Activated CD8-positive, alpha-beta T cell treated with anti-CD3 and anti-CD28 coated beads for 36 hours (primary cell): Measurements from ENCODE around the gene NCR2. TPM values are rescaled to one million over a fixed set of nuclear protein-coding genes. Genes with fewer than 3 reads are reported as not detected.
A peak's percentile ranks its signal among the peaks of the same experiment; 100 is the strongest.

Experiments
- ATAC-seq: fragments of 200-7000 bp; cut with Tn5 transposase; one replicate; pipeline ENCODE4 v1.10.0; 2021; ENCODE audit warnings: mild to moderate bottlenecking, moderate library complexity
- CTCF ChIA-PET: fragments of 350-600 bp; sonication (Branson Sonifier 250); formaldehyde crosslinking; loops from one replicate; lab custom pipeline; 2021; ENCODE audit warnings: antibody characterized with exemption; lab: Charles Lee
- POLR2A ChIA-PET: fragments of 350-600 bp; sonication (Branson Sonifier 250); formaldehyde crosslinking; loops from one replicate; lab custom pipeline; 2021; ENCODE audit warnings: antibody characterized with exemption; lab: Charles Lee
- DNase-seq: peaks from one replicate; pipeline ENCODE4 v3.0.0-alpha.2; 2020
- H3K27ac Mint-ChIP-seq: one replicate; pipeline ENCODE4 v1.8.0; 2021; ENCODE audit warnings: mild to moderate bottlenecking, mixed read lengths
- H3K27me3 Mint-ChIP-seq: one replicate; pipeline ENCODE4 v1.8.0; 2021; ENCODE audit warnings: mixed read lengths
- H3K36me3 Mint-ChIP-seq: one replicate; pipeline ENCODE4 v1.8.0; 2021; ENCODE audit warnings: low read depth, mixed read lengths
- H3K4me1 Mint-ChIP-seq: one replicate; pipeline ENCODE4 v1.8.0; 2021; ENCODE audit warnings: low read depth, mixed read lengths
- H3K4me3 Mint-ChIP-seq: one replicate; pipeline ENCODE4 v1.8.0; 2021; ENCODE audit warnings: mild to moderate bottlenecking, moderate library complexity, mixed read lengths
- H3K9me3 Mint-ChIP-seq: one replicate; pipeline ENCODE4 v1.8.0; 2021; ENCODE audit warnings: mixed read lengths
- intact Hi-C: fragments of 100-400 bp; cut with micrococcal nuclease; formaldehyde crosslinking; loops from one replicate; pipeline ENCODE4 v1.10.0; 2022
- total RNA-seq, 2 experiments: library from RNA; stranded (reverse); gene quantifications; one replicate each; pipeline ENCODE4 v1.2.3, GENCODE V29; 2021
- TF ChIP-seq, protein P1 (sequence below): fragments of 200-600 bp; IDR thresholded peaks from one replicate; pipeline ENCODE4 v1.8.0; 2022; ENCODE audit warnings: antibody characterized with exemption, mild to moderate bottlenecking

NCR2 gene
- total RNA-seq, 2 experiments from 2014 or later: 0.56 to 0.68 TPM

DNA sequence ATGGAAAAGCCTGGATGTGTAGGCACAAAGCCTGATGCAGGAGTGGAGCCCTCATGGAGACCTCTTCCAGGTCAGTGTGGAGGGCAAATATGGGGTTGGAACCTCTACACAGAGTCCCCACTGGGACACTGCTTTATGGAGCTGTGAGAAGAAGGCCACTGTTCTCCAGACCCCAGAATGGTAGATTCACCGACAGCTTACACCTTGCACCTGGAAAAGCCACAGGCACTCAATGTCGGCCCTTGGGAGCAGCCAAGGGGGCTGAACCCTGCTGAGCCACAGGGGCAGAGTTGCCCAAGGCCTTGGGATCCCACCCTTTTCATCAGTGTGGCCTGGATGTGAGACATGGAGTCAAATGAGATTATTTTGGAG, 24.9 kb downstream of the NCR2 start:
- no peak for DNase-seq
- intact Hi-C loops: no loop called here
- H3K27me3 Mint-ChIP-seq: peaks cover 5% of the 10 kb centered on the region
- ChIA-PET POLR2A (no interaction called here), CTCF (interaction anchor here (0.7 to 1.8 kb wide), 2 partner anchors 8 to 73 kb away, joined by 3 to 6 read pairs; no protein-coding TSS in a partner anchor)
- no peak overlapping the region for H3K27ac Mint-ChIP-seq
- no peak overlapping the region for H3K4me3 Mint-ChIP-seq
- H3K9me3 Mint-ChIP-seq: peaks cover 28% of the 10 kb centered on the region
- ATAC-seq: no peak
- TF ChIP-seq, protein P1, sequence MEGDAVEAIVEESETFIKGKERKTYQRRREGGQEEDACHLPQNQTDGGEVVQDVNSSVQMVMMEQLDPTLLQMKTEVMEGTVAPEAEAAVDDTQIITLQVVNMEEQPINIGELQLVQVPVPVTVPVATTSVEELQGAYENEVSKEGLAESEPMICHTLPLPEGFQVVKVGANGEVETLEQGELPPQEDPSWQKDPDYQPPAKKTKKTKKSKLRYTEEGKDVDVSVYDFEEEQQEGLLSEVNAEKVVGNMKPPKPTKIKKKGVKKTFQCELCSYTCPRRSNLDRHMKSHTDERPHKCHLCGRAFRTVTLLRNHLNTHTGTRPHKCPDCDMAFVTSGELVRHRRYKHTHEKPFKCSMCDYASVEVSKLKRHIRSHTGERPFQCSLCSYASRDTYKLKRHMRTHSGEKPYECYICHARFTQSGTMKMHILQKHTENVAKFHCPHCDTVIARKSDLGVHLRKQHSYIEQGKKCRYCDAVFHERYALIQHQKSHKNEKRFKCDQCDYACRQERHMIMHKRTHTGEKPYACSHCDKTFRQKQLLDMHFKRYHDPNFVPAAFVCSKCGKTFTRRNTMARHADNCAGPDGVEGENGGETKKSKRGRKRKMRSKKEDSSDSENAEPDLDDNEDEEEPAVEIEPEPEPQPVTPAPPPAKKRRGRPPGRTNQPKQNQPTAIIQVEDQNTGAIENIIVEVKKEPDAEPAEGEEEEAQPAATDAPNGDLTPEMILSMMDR: no peak
- H3K4me1 Mint-ChIP-seq: no peaks in the 10 kb centered on the region
- H3K36me3 Mint-ChIP-seq: peaks cover 2% of the 10 kb centered on the region

DNA sequence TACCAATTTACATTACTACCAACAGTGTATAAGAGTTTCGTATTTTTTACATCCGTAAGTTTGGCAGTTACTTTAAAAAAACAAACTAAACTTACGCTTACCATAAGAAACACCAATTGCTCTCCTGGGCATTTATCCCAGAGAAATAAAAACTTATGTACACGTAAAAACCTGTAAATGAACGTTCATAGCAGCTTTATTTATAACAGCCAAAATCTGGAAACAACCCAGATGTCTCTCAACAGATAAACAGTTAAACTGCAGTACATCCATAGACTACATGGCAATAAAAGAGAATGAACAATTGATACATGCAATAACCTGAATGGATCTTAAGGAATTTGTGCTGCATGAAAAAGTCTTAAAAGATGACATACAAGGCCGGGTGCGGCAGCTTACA, 30.7 kb downstream of the NCR2 start:
- peaks cover 8% of the 10 kb centered on the region for H3K9me3 Mint-ChIP-seq
- DNase-seq (no peak), ATAC-seq (no peak)
- H3K4me3 Mint-ChIP-seq: no peak overlapping the region
- TF ChIP-seq, protein P1: no peak
- H3K4me1 Mint-ChIP-seq: peaks cover 2% of the 10 kb centered on the region
- intact Hi-C loops: loop anchor here (5.0 kb wide), 1 partner anchor 316 kb away; no protein-coding TSS in a partner anchor
- CTCF ChIA-PET: interaction anchor here (1.7 to 1.9 kb wide), 3 partner anchors 9 to 226 kb away, joined by 4 to 6 read pairs (median 5); no protein-coding TSS in a partner anchor
- POLR2A ChIA-PET: no interaction called here
- H3K27me3 Mint-ChIP-seq: peaks cover 24% of the 10 kb centered on the region
- H3K36me3 Mint-ChIP-seq: no peaks in the 10 kb centered on the region
- H3K27ac Mint-ChIP-seq: no peak overlapping the region

DNA sequence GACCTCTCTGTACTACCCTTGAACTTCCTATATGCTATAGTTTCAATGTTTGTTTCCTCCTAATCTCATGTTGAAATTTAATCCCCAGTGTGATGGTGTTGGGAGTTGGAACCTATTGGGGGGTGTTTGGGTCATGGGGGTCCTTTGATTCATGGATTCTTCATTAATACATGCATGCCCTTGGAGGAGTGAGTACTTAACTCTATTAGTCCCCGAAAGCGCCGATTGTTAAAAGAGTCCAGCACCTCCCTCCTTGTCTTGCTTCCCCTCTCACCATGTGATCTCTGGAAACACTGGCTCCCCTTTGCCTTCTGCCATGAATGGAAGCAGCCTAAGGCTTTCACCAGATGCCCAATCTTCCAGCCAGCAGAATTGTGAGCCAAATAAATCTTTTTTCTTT, 31.7 kb downstream of the NCR2 start:
- Mint-ChIP-seq H3K27ac (no peak overlapping the region), H3K4me3 (no peak overlapping the region), H3K9me3 (no peaks in the 10 kb centered on the region), H3K27me3 (peaks cover 33% of the 10 kb centered on the region), H3K36me3 (no peaks in the 10 kb centered on the region), H3K4me1 (peaks cover 9% of the 10 kb centered on the region)
- CTCF ChIA-PET: interaction anchor here (1.6 to 4.9 kb wide), 13 partner anchors 10 to 318 kb away, joined by 4 to 47 read pairs (median 14); partner anchors contain the start of gene NCR2
- intact Hi-C loops: loop anchor here (5.0 kb wide), 1 partner anchor 315 kb away; no protein-coding TSS in a partner anchor
- POLR2A ChIA-PET: no interaction called here
- TF ChIP-seq, protein P1: no peak
- no peak for ATAC-seq
- DNase-seq: no peak

DNA sequence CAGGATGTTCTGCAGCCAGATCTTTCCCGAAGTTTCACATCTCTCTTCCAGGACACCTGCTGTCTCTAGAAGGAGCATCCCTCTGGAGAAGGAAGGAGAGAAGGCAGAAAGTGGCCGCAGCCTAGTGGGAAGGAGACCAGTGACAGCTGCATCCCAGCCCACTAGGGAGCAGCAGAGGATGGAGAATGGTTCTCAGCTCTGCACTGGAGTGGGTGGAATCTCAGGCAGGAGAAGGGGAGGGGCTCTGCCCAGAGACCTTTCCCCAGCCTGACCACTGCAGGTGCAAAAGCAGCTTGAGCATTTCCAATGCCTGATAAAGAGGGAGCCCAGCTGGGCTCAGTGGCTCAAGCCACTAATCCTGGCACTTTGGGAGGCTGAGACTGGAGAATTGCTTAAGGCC, 32.3 kb downstream of the NCR2 start:
- TF ChIP-seq, protein P1: no peak
- ChIA-PET CTCF (interaction anchor here (0.8 to 4.9 kb wide), 40 partner anchors 8 to 317 kb away, joined by 3 to 47 read pairs (median 7); partner anchors contain the start of gene NCR2), POLR2A (no interaction called here)
- H3K9me3 Mint-ChIP-seq: no peaks in the 10 kb centered on the region
- intact Hi-C loops: loop anchor here (2.0 to 5.0 kb wide), 2 partner anchors 223 to 315 kb away; no protein-coding TSS in a partner anchor
- no peaks in the 10 kb centered on the region for H3K36me3 Mint-ChIP-seq
- H3K4me1 Mint-ChIP-seq: peaks cover 16% of the 10 kb centered on the region
- peaks cover 39% of the 10 kb centered on the region for H3K27me3 Mint-ChIP-seq
- DNase-seq (peak; percentile 18), ATAC-seq (no peak)
- no peak overlapping the region for H3K27ac Mint-ChIP-seq
- H3K4me3 Mint-ChIP-seq: no peak overlapping the region

DNA sequence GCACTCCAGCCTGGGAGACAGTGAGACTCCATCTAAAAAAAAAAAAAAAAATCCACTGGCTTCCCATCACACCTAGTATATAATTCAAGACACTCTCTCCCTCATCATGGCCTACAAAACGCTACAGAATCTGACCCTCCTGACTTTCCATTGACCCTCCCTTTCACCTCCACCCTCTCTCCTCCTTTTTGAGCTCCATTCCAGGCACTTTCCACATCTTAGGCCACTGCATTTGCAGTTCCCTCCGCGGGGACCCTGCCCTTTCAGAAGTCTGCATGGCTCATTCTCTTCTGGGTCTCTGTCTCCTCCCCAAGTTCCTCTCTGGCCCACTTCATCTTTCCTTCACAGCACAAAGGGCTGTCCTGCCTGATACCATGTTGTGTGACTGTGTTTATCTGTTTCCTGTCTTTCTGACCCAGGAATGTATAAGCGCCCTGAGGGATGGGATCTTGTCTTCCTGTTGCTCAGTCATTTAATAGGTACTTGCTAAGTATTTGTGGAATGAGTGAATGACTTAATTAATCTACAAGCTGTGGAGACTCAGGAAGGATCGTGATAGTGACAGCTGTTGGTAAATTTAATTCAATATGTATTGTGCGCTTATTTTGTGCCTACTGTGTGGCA, 35.2 kb downstream of the NCR2 start:
- Mint-ChIP-seq H3K4me1 (peaks cover 30% of the 10 kb centered on the region), H3K36me3 (no peaks in the 10 kb centered on the region), H3K4me3 (no peak overlapping the region), H3K27me3 (peaks cover 56% of the 10 kb centered on the region), H3K27ac (no peak overlapping the region), H3K9me3 (no peaks in the 10 kb centered on the region)
- ATAC-seq (no peak), DNase-seq (no peak)
- ChIA-PET POLR2A (no interaction called here), CTCF (interaction anchor here (0.7 to 4.9 kb wide), 12 partner anchors 12 to 314 kb away, joined by 3 to 47 read pairs (median 3); partner anchors contain the start of gene NCR2)
- intact Hi-C loops: loop anchor here (5.0 kb wide), 1 partner anchor 57 kb away; no protein-coding TSS in a partner anchor
- TF ChIP-seq, protein P1: no peak
